Prostate gland (tissue), 2 donors: ENCODE measurements around the gene BOC. TPM values are rescaled to one million over a fixed set of nuclear protein-coding genes. Genes with fewer than 3 reads are reported as not detected.

Experiments
- DNase-seq: peaks from one replicate; pipeline ENCODE4 v3.0.0-alpha.2; 2019; ENCODE audit warnings: low spot score
- H3K27ac ChIP-seq, 2 donors: fragments of 200-600 bp; sonication (generic); 2 replicates each; pipeline ENCODE4 v1.5.1; 2017 to 2019
- H3K27me3 ChIP-seq: fragments of 200-600 bp; sonication (generic); replicated peaks from 2 replicates; pipeline ENCODE4 v1.5.1; 2019; ENCODE audit not compliant: insufficient read depth
- H3K36me3 ChIP-seq, 2 donors: fragments of 200-600 bp; sonication (generic); 1 replicate in 1 of 2; 2 replicates in 1 of 2; pipeline versions ENCODE4 v1.5.1 to v1.8.1; 2017 to 2019
- H3K4me1 ChIP-seq: fragments of 200-600 bp; sonication (generic); replicated peaks from 2 replicates; pipeline ENCODE4 v1.5.1; 2019
- H3K4me3 ChIP-seq, 2 donors: fragments of 200-600 bp; sonication (generic); 2 replicates each; pipeline ENCODE4 v1.5.1; 2017 to 2019
- H3K9me3 ChIP-seq: fragments of 200-600 bp; sonication (generic); 2 replicates; pipeline ENCODE4 v1.5.1; 2017
- CTCF ChIP-seq, 4 experiments: fragments of 200-600 bp in 2 of 4; fragments of 450-650 bp in 2 of 4; sonication (generic) in 2 of 4; IDR thresholded peaks; 1 replicate in 3 of 4; 2 replicates in 1 of 4; pipeline ENCODE4 v1.5.1; 2016 to 2019; ENCODE audit warnings: antibody characterized with exemption in 4 of 4, mild to moderate bottlenecking in 2 of 4, moderate library complexity in 2 of 4
- POLR2A ChIP-seq: fragments of 450-650 bp; IDR thresholded peaks from one replicate; pipeline ENCODE4 v1.6.1; 2016; ENCODE audit warnings: antibody characterized with exemption, mild to moderate bottlenecking
- POLR2AphosphoS5 ChIP-seq: sonication (generic); formaldehyde crosslinking; IDR thresholded peaks from one replicate; pipeline ENCODE4 v1.6.1; 2017; ENCODE audit warnings: antibody characterized with exemption
- WGBS: methylation state at CpG from one replicate; pipeline ENCODE4 v1.1.5; 2018; 5-methylcytosine and 5-hydroxymethylcytosine counted together
- intact Hi-C: fragments of 100-400 bp; cut with DNase I; formaldehyde crosslinking; loops from one replicate; pipeline ENCODE4 v1.14.2; 2022
- total RNA-seq, 2 donors: library from RNA; depleted of rRNA; stranded (reverse); fragments of >200 nt; gene quantifications; one replicate each; pipeline ENCODE4 v1.1.0, GENCODE V29; 2016

Gene BOC
- total RNA-seq, 2 donors from 2014 or later: 41.4 to 42.3 TPM

DNA sequence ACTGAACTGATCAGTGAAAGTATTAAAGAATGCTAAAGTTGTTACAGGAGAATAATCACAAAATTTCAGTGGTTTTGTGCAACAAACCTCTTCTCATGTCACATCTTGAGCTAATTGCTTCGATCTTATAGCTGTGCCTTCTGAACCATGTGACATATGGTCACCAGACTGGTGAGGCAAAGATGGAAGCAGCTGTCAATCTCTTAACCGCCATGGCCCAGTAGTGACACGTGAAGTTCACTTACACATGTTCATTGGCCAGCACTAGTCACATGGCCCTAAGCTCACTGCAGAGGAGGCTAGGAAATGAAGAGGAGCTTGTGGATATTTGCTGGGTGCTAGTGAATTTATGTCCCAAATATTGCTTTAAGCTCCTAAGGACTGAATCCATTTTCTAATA lies 32.5 kb downstream of the BOC start:
- H3K27ac ChIP-seq: no peak overlapping the region
- no peak overlapping the region for H3K4me3 ChIP-seq
- no peaks in the 10 kb centered on the region for H3K4me1 ChIP-seq
- WGBS: 92% methylated on average over 3 of the region's 3 CpGs
- no peaks in the 10 kb centered on the region for H3K36me3 ChIP-seq
- TF ChIP-seq POLR2AphosphoS5: no peak
- TF ChIP-seq CTCF (IDR thresholded peaks at IDR 0.05): no peak
- no peak for TF ChIP-seq POLR2A
- no peaks in the 10 kb centered on the region for H3K9me3 ChIP-seq
- no peaks in the 10 kb centered on the region for H3K27me3 ChIP-seq
- no peak for DNase-seq
- intact Hi-C loops: no loop called here

DNA sequence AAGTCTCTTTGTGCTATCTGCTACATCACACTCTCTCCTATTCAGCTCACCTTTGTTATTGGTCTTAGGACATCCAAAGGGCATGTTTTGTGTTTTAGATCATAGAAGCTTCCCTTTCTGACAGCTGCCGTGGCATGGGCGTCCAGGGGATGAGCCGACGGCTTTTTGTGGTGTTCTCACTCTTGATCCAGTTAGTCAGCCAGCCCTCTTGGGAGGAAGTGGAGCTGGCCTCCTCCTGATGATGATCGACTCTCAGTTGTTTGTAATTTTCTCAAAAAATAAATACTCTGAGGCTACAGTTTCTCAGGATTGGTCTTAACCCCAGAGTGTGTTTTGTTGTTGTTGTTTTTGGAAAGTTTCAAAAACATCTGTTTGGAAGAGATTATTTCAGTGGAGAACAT lies 34.4 kb downstream of the BOC start:
- Histone ChIP-seq H3K4me1 (no peaks in the 10 kb centered on the region), H3K27ac (peak overlapping the region; percentile 18 to 47), H3K4me3 (no peak overlapping the region), H3K9me3 (no peaks in the 10 kb centered on the region), H3K36me3 (peaks cover 0 to 7% of the 10 kb centered on the region in 2 donors), H3K27me3 (no peaks in the 10 kb centered on the region)
- TF ChIP-seq CTCF (IDR thresholded peaks at IDR 0.05): no peak
- WGBS: 44% methylated on average over 5 of the region's 5 CpGs
- intact Hi-C loops: loop anchor here (5.0 kb wide), 1 partner anchor 33 kb away; the partner anchor contains the start of gene BOC
- DNase-seq: no peak

DNA sequence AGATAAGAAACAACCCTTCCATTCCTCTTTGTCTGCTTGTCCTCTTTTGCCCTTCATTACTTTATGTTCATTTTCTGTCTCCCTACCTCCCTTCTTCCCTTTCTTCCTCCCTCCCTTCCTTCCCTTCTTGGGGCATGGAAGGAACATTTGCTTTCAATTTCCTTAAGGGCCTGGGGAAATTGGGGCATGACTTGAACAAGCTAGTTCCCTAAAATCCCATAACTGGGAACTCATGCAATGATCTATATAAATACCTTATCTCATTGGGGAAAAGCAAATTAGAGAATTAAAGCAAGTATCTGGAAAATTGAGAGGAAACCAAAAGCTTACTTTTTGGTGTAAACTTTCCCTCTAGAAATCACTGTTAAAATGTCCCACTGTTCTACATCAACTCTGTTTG lies 35.7 kb downstream of the BOC start:
- Histone ChIP-seq H3K9me3 (no peaks in the 10 kb centered on the region), H3K4me1 (no peaks in the 10 kb centered on the region), H3K27ac (peak overlapping the region; percentile 47 to 68), H3K27me3 (no peaks in the 10 kb centered on the region), H3K4me3 (no peak overlapping the region), H3K36me3 (peaks cover 0 to 11% of the 10 kb centered on the region in 2 donors)
- intact Hi-C loops: loop anchor here (5.0 kb wide), 1 partner anchor 35 kb away; the partner anchor contains the start of gene BOC
- no peak for DNase-seq
- TF ChIP-seq CTCF (IDR thresholded peaks at IDR 0.05): no peak
- no peak for TF ChIP-seq POLR2AphosphoS5
- no peak for TF ChIP-seq POLR2A

- WGBS: 35% methylated on average over 7 of the region's 7 CpGs
- peak overlapping the region; percentile 59 to 68 for H3K27ac ChIP-seq
- H3K27me3 ChIP-seq: no peaks in the 10 kb centered on the region
- DNase-seq: no peak
- no peaks in the 10 kb centered on the region for H3K4me1 ChIP-seq
- H3K4me3 ChIP-seq: no peak overlapping the region
- peaks cover 0 to 11% of the 10 kb centered on the region in 2 donors for H3K36me3 ChIP-seq
- TF ChIP-seq POLR2A: no peak
- no peak for TF ChIP-seq CTCF (IDR thresholded peaks at IDR 0.05)
- no peak for TF ChIP-seq POLR2AphosphoS5
- intact Hi-C loops: loop anchor here (5.0 kb wide), 1 partner anchor 36 kb away; the partner anchor contains the start of gene BOC
- no peaks in the 10 kb centered on the region for H3K9me3 ChIP-seq
These were observed 36.5 kb downstream of the BOC start for GRCh38 chr3:113247675-113248458.

- H3K36me3 ChIP-seq: peaks cover 0 to 11% of the 10 kb centered on the region in 2 donors
- DNase-seq: no peak
- intact Hi-C loops: loop anchor here (5.0 kb wide), 1 partner anchor 37 kb away; the partner anchor contains the start of gene BOC
- TF ChIP-seq POLR2A: no peak
- no peak for TF ChIP-seq CTCF (IDR thresholded peaks at IDR 0.05)
- TF ChIP-seq POLR2AphosphoS5: no peak
- WGBS: 47% methylated on average over 3 of the region's 3 CpGs
- H3K4me1 ChIP-seq: no peaks in the 10 kb centered on the region
- peak overlapping the region in 1 of 2 donors; percentile 68 for H3K27ac ChIP-seq
- H3K4me3 ChIP-seq: no peak overlapping the region
- H3K9me3 ChIP-seq: no peaks in the 10 kb centered on the region
- no peaks in the 10 kb centered on the region for H3K27me3 ChIP-seq
These were observed 37.8 kb downstream of the BOC start for GRCh38 chr3:113249111-113249510.
